ENCODE results near the gene STK32C. TPM values are rescaled to one million over a fixed set of nuclear protein-coding genes. Genes with fewer than 3 reads are reported as not detected.

Gene STK32C
- total RNA-seq, 1 donor from 2014 or later: 9.9 TPM

DNA sequence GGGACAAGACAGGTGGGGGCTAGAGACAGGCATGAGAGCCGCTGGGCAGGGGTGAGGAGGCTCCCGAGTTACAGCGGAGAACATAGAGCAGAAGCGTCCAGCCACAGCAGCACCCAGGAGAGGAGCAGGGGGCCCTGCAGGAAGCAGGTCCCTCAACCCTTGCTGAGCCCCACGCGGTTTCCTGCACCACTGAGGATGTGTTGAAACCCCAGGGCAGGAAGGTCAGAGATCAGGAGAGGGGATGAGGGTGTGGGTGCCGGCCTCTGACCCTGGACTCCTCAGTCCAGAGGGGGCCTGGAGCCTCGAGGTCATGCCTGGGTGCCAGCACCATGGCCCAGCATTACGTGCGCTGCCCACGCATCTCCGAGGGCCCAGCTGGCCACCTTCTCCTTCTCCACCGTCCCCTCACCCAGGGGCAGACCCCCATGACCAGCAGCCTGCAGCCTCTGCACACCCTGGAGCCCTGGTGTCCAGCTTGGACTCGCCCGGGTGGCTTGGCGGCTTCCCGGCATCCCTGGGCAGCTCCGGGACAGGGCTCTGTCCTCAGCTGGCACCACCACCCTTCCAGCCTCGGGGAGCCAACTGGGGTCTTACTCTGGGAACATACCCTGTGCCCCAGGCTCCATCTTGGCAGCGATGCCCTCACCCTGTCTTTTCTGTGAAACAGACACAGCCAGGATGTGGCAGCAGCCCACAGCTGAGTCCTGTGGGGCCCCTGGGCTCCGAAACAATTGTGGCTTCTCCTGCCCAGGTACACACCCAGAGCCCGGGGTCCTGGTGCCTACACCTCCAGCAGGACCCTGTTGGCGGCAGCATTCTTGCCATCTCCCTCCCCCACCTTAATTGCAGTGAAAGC lies 52.0 kb downstream of the STK32C start:
- TF ChIP-seq, protein P1, sequence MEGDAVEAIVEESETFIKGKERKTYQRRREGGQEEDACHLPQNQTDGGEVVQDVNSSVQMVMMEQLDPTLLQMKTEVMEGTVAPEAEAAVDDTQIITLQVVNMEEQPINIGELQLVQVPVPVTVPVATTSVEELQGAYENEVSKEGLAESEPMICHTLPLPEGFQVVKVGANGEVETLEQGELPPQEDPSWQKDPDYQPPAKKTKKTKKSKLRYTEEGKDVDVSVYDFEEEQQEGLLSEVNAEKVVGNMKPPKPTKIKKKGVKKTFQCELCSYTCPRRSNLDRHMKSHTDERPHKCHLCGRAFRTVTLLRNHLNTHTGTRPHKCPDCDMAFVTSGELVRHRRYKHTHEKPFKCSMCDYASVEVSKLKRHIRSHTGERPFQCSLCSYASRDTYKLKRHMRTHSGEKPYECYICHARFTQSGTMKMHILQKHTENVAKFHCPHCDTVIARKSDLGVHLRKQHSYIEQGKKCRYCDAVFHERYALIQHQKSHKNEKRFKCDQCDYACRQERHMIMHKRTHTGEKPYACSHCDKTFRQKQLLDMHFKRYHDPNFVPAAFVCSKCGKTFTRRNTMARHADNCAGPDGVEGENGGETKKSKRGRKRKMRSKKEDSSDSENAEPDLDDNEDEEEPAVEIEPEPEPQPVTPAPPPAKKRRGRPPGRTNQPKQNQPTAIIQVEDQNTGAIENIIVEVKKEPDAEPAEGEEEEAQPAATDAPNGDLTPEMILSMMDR (IDR thresholded peaks at IDR 0.05; ENCODE audit: unreplicated experiment): no peak
- Mint-ChIP-seq H3K27ac (no peak overlapping the region), H3K36me3 (no peaks in the 10 kb centered on the region), H3K4me3 (no peak overlapping the region), H3K27me3 (ENCODE audit: low read depth) (peaks cover 29% of the 10 kb centered on the region), H3K9me3 (no peaks in the 10 kb centered on the region), H3K4me1 (no peaks in the 10 kb centered on the region)
- no peak for DNase-seq (ENCODE audit: low spot score in 2 of 2, unreplicated experiment in 2 of 2)

DNA sequence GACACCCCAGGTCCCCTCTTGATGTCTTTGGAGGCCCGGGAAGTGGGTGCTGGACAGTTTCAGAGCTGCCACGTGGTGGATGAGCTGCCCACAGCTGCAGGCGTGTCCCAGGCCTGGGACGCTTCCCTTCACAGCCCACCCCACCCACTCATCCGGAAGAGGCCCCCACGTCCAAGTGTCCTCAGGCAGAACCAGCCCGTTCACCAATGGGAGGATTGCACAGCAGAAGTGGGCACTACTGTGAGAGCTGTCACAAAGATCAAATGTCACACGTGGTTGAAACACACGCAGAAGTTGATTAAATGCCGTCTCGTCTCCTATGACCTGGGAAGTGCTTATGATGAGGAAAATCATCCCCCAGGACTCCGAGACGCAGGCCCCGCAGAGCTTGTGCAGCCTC lies 52.9 kb downstream of the STK32C start:
- DNase-seq (ENCODE audit: low spot score in 2 of 2, unreplicated experiment in 2 of 2): no peak
- no peaks in the 10 kb centered on the region for H3K9me3 Mint-ChIP-seq
- H3K27ac Mint-ChIP-seq: no peak overlapping the region
- TF ChIP-seq, protein P1 (IDR thresholded peaks at IDR 0.05; ENCODE audit: unreplicated experiment): no peak
- no peaks in the 10 kb centered on the region for H3K4me1 Mint-ChIP-seq
- H3K4me3 Mint-ChIP-seq: no peak overlapping the region
- H3K27me3 Mint-ChIP-seq (ENCODE audit: low read depth): peaks cover 31% of the 10 kb centered on the region
- H3K36me3 Mint-ChIP-seq: no peaks in the 10 kb centered on the region

- Mint-ChIP-seq H3K27ac (no peak overlapping the region), H3K9me3 (no peaks in the 10 kb centered on the region), H3K27me3 (ENCODE audit: low read depth) (peaks cover 32% of the 10 kb centered on the region), H3K4me3 (no peak overlapping the region), H3K4me1 (no peaks in the 10 kb centered on the region), H3K36me3 (no peaks in the 10 kb centered on the region)
- DNase-seq (ENCODE audit: low spot score in 2 of 2, unreplicated experiment in 2 of 2): no peak
- TF ChIP-seq, protein P1 (IDR thresholded peaks at IDR 0.05; ENCODE audit: unreplicated experiment): no peak
Observed at GRCh38 chr10:132253092-132253687, 54.6 kb downstream of the STK32C start.

DNA sequence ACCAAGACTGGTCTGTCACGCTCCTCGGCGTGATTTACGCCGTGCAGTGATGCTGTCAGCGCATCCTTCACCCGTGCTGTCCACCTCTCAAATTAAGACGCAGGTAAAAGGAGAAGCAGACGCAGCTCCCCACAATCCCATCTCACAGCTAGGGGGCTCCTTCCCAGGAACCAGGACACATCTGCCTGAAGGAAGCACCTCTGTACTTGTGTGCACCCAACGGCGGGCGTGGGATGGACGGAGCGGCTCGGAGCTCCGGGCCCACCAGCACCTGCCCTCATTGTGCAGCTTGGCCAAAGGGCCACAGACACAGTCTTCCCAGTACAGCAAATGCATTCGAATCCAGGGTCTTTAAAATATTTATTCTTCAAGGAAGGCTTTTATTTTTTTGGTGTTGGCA lies 55.3 kb downstream of the STK32C start:
- Mint-ChIP-seq H3K9me3 (no peaks in the 10 kb centered on the region), H3K4me1 (peaks cover 3% of the 10 kb centered on the region), H3K27me3 (ENCODE audit: low read depth) (peaks cover 32% of the 10 kb centered on the region), H3K27ac (no peak overlapping the region), H3K36me3 (no peaks in the 10 kb centered on the region), H3K4me3 (no peak overlapping the region)
- TF ChIP-seq, protein P1 (IDR thresholded peaks at IDR 0.05; ENCODE audit: unreplicated experiment): no peak
- no peak for DNase-seq (ENCODE audit: low spot score in 2 of 2, unreplicated experiment in 2 of 2)

GRCh38 chr10:132251928-132252327 lies 55.8 kb downstream of the STK32C start:
- Mint-ChIP-seq H3K36me3 (no peaks in the 10 kb centered on the region), H3K4me1 (peaks cover 3% of the 10 kb centered on the region), H3K27me3 (ENCODE audit: low read depth) (peaks cover 32% of the 10 kb centered on the region), H3K27ac (no peak overlapping the region), H3K9me3 (no peaks in the 10 kb centered on the region), H3K4me3 (no peak overlapping the region)
- DNase-seq (ENCODE audit: low spot score in 2 of 2, unreplicated experiment in 2 of 2): no peak
- TF ChIP-seq, protein P1 (IDR thresholded peaks at IDR 0.05; ENCODE audit: unreplicated experiment): no peak

Data from mesothelial cell of epicardium (in vitro differentiated cells).